OCI-LY1 (cell line): ENCODE measurements around the gene SPATA13.

Experiments used
- EZH2 ChIP-seq: fragments of 200-600 bp; sonication (generic), shearing (Covaris generic); IDR thresholded peaks from 2 replicates; pipeline ENCODE4 v1.8.0; 2017; ENCODE audit warnings: borderline replicate concordance, mixed run types, mild to moderate bottlenecking, antibody characterized with exemption, low read length, moderate library complexity, mixed read lengths
- TF ChIP-seq, protein P1 (sequence below): fragments of 200-600 bp; sonication (generic), shearing (Covaris generic); IDR thresholded peaks from 2 replicates; pipeline ENCODE4 v1.5.1; 2017; ENCODE audit warnings: mild to moderate bottlenecking, antibody characterized with exemption, low read length, moderate library complexity, mixed read lengths

DNA sequence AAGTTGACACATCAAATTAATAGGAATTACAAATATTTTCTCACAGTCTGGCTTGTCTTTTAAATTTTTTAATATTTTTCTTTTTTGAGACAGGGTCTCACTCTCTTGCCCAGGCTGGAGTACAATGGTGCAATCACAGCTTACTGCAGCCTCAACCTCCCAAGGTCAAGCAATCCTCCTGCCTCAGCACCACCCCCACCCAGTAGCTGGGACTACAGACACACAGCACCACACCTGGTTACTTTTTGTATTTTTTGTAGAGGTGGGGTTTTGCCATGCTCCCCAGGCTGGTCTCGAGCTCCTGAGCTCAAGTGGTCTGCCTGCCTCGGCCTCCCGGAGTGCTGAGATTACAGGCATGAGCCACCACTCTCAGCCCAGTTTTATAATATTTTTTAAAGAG, 72.0 kb downstream of the SPATA13 start:
- TF ChIP-seq EZH2: no peak
- TF ChIP-seq, protein P1, sequence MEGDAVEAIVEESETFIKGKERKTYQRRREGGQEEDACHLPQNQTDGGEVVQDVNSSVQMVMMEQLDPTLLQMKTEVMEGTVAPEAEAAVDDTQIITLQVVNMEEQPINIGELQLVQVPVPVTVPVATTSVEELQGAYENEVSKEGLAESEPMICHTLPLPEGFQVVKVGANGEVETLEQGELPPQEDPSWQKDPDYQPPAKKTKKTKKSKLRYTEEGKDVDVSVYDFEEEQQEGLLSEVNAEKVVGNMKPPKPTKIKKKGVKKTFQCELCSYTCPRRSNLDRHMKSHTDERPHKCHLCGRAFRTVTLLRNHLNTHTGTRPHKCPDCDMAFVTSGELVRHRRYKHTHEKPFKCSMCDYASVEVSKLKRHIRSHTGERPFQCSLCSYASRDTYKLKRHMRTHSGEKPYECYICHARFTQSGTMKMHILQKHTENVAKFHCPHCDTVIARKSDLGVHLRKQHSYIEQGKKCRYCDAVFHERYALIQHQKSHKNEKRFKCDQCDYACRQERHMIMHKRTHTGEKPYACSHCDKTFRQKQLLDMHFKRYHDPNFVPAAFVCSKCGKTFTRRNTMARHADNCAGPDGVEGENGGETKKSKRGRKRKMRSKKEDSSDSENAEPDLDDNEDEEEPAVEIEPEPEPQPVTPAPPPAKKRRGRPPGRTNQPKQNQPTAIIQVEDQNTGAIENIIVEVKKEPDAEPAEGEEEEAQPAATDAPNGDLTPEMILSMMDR: no peak
